ENCODE measurements around the gene DPP4.
"Not testable (repeated sequence)": the region's sequence is repeated elsewhere in the genome, so short reads cannot be mapped to it uniquely, and the experiment has no call there.

The DPP4 gene

GRCh38 chr2:161981679-161982250, 92.2 kb downstream of the DPP4 start:
- no peaks in the 10 kb centered on the region for H3K27me3 ChIP-seq (replicated peaks; ENCODE audit: control insufficient read depth, insufficient read depth, low read length, poor library complexity, severe bottlenecking)

DNA sequence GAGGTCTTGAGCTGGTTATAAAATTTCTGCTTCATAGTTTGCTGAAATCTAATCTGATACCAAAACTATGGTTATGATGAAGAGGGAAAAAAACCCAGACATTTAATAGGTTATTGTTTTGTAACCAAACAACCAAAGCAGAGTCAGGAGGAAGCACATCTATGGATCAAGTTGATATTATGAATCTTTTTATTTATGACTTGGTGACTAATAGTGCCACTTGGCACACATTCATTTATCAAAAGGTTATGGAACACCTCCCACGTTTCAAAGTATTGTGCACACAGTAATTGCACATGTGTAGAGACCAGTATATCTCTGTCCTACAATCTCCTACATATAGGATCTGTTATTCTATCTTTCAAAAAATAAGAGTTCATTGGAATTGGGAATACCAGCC, 93.0 kb downstream of the DPP4 start:
- no peak for DNase-seq
- H3K27me3 ChIP-seq (replicated peaks; ENCODE audit: control insufficient read depth, insufficient read depth, low read length, poor library complexity, severe bottlenecking): no peaks in the 10 kb centered on the region
- peaks cover 9% of the 10 kb centered on the region for H3K4me1 ChIP-seq (ENCODE audit: control insufficient read depth, insufficient read depth, low read length, poor library complexity, severe bottlenecking)
- H3K36me3 ChIP-seq (ENCODE audit: control insufficient read depth, insufficient read depth, low read length): no peaks in the 10 kb centered on the region
- no peaks in the 10 kb centered on the region for H3K9me3 ChIP-seq (ENCODE audit: control insufficient read depth, low read length)
- no peak overlapping the region for H3K4me3 ChIP-seq (ENCODE audit: insufficient read depth, low read depth, low read length, poor library complexity, severe bottlenecking)
- H3K27ac ChIP-seq (ENCODE audit: insufficient read depth, low read length, poor library complexity, severe bottlenecking): no peak overlapping the region

More at GRCh38 chr2:161981679-161982250, 92.2 kb downstream of the DPP4 start:
- DNase-seq: no peak
- no peak overlapping the region for H3K4me3 ChIP-seq (ENCODE audit: insufficient read depth, low read depth, low read length, poor library complexity, severe bottlenecking)
- peaks cover 9% of the 10 kb centered on the region for H3K4me1 ChIP-seq (ENCODE audit: control insufficient read depth, insufficient read depth, low read length, poor library complexity, severe bottlenecking)
- no peak overlapping the region for H3K27ac ChIP-seq (ENCODE audit: insufficient read depth, low read length, poor library complexity, severe bottlenecking)
- no peaks in the 10 kb centered on the region for H3K36me3 ChIP-seq (ENCODE audit: control insufficient read depth, insufficient read depth, low read length)
- no peaks in the 10 kb centered on the region for H3K9me3 ChIP-seq (ENCODE audit: control insufficient read depth, low read length)

GRCh38 chr2:161979490-161979889, 94.5 kb downstream of the DPP4 start:
- DNase-seq: no peak
- Histone ChIP-seq H3K27me3 (replicated peaks; ENCODE audit: control insufficient read depth, insufficient read depth, low read length, poor library complexity, severe bottlenecking) (no peaks in the 10 kb centered on the region), H3K36me3 (ENCODE audit: control insufficient read depth, insufficient read depth, low read length) (no peaks in the 10 kb centered on the region), H3K4me3 (ENCODE audit: insufficient read depth, low read depth, low read length, poor library complexity, severe bottlenecking) (no peak overlapping the region), H3K9me3 (ENCODE audit: control insufficient read depth, low read length) (no peaks in the 10 kb centered on the region), H3K27ac (ENCODE audit: insufficient read depth, low read length, poor library complexity, severe bottlenecking) (no peak overlapping the region), H3K4me1 (ENCODE audit: control insufficient read depth, insufficient read depth, low read length, poor library complexity, severe bottlenecking) (peaks cover 9% of the 10 kb centered on the region)

- H3K27me3 ChIP-seq (replicated peaks; ENCODE audit: control insufficient read depth, insufficient read depth, low read length, poor library complexity, severe bottlenecking); H3K27ac ChIP-seq (ENCODE audit: insufficient read depth, low read length, poor library complexity, severe bottlenecking); H3K36me3 ChIP-seq (ENCODE audit: control insufficient read depth, insufficient read depth, low read length); H3K9me3 ChIP-seq (ENCODE audit: control insufficient read depth, low read length); H3K4me3 ChIP-seq (ENCODE audit: insufficient read depth, low read depth, low read length, poor library complexity, severe bottlenecking); DNase-seq; H3K4me1 ChIP-seq (ENCODE audit: control insufficient read depth, insufficient read depth, low read length, poor library complexity, severe bottlenecking): not testable (repeated sequence)
Measured at GRCh38 chr2:161977926-161978325, 96.1 kb downstream of the DPP4 start.

GRCh38 chr2:161976917-161977316, 97.1 kb downstream of the DPP4 start:
- H3K9me3 ChIP-seq (ENCODE audit: control insufficient read depth, low read length): no peaks in the 10 kb centered on the region
- peaks cover 9% of the 10 kb centered on the region for H3K4me1 ChIP-seq (ENCODE audit: control insufficient read depth, insufficient read depth, low read length, poor library complexity, severe bottlenecking)
- no peak overlapping the region for H3K27ac ChIP-seq (ENCODE audit: insufficient read depth, low read length, poor library complexity, severe bottlenecking)
- DNase-seq: no peak
- no peaks in the 10 kb centered on the region for H3K36me3 ChIP-seq (ENCODE audit: control insufficient read depth, insufficient read depth, low read length)
- H3K4me3 ChIP-seq (ENCODE audit: insufficient read depth, low read depth, low read length, poor library complexity, severe bottlenecking): no peak overlapping the region
- H3K27me3 ChIP-seq (replicated peaks; ENCODE audit: control insufficient read depth, insufficient read depth, low read length, poor library complexity, severe bottlenecking): no peaks in the 10 kb centered on the region

- H3K27ac ChIP-seq (ENCODE audit: insufficient read depth, low read length, poor library complexity, severe bottlenecking): no peak overlapping the region
- H3K4me3 ChIP-seq (ENCODE audit: insufficient read depth, low read depth, low read length, poor library complexity, severe bottlenecking): no peak overlapping the region
- DNase-seq: no peak
- no peaks in the 10 kb centered on the region for H3K27me3 ChIP-seq (replicated peaks; ENCODE audit: control insufficient read depth, insufficient read depth, low read length, poor library complexity, severe bottlenecking)
- peaks cover 9% of the 10 kb centered on the region for H3K4me1 ChIP-seq (ENCODE audit: control insufficient read depth, insufficient read depth, low read length, poor library complexity, severe bottlenecking)
- H3K36me3 ChIP-seq (ENCODE audit: control insufficient read depth, insufficient read depth, low read length): no peaks in the 10 kb centered on the region
- H3K9me3 ChIP-seq (ENCODE audit: control insufficient read depth, low read length): no peaks in the 10 kb centered on the region
Measured at GRCh38 chr2:161976295-161976694, 97.7 kb downstream of the DPP4 start.

GRCh38 chr2:161975813-161976160, 98.2 kb downstream of the DPP4 start:
- Histone ChIP-seq H3K27me3 (replicated peaks; ENCODE audit: control insufficient read depth, insufficient read depth, low read length, poor library complexity, severe bottlenecking) (no peaks in the 10 kb centered on the region), H3K27ac (ENCODE audit: insufficient read depth, low read length, poor library complexity, severe bottlenecking) (no peak overlapping the region), H3K4me1 (ENCODE audit: control insufficient read depth, insufficient read depth, low read length, poor library complexity, severe bottlenecking) (peaks cover 9% of the 10 kb centered on the region), H3K4me3 (ENCODE audit: insufficient read depth, low read depth, low read length, poor library complexity, severe bottlenecking) (no peak overlapping the region), H3K9me3 (ENCODE audit: control insufficient read depth, low read length) (no peaks in the 10 kb centered on the region), H3K36me3 (ENCODE audit: control insufficient read depth, insufficient read depth, low read length) (no peaks in the 10 kb centered on the region)
- no peak for DNase-seq

GRCh38 chr2:161975062-161975812, 98.8 kb downstream of the DPP4 start:
- H3K4me3 ChIP-seq (ENCODE audit: insufficient read depth, low read depth, low read length, poor library complexity, severe bottlenecking): no peak overlapping the region
- H3K9me3 ChIP-seq (ENCODE audit: control insufficient read depth, low read length): no peaks in the 10 kb centered on the region
- H3K27ac ChIP-seq (ENCODE audit: insufficient read depth, low read length, poor library complexity, severe bottlenecking): no peak overlapping the region
- H3K4me1 ChIP-seq (ENCODE audit: control insufficient read depth, insufficient read depth, low read length, poor library complexity, severe bottlenecking): peaks cover 9% of the 10 kb centered on the region
- no peaks in the 10 kb centered on the region for H3K27me3 ChIP-seq (replicated peaks; ENCODE audit: control insufficient read depth, insufficient read depth, low read length, poor library complexity, severe bottlenecking)
- no peaks in the 10 kb centered on the region for H3K36me3 ChIP-seq (ENCODE audit: control insufficient read depth, insufficient read depth, low read length)
- DNase-seq: no peak

DNA sequence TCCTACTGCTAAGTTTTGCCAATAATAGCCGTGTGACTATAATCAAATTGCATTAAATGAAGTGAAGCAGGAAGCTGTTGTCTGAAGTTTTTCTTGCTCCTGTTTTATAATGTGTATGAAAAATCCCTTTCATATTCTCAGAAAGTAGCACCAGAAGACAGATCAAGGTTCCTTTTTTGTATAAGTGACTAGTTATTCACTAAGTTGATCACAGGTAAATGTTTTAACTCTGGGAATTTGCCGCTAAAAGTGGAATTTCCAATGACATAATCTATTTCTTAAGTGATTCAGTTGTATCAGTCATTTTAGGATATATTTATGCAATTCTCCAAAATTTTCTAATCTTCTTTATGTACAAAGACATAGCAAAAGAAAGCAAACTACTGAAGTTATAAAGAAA, 99.6 kb downstream of the DPP4 start:
- Histone ChIP-seq H3K4me3 (ENCODE audit: insufficient read depth, low read depth, low read length, poor library complexity, severe bottlenecking) (no peak overlapping the region), H3K4me1 (ENCODE audit: control insufficient read depth, insufficient read depth, low read length, poor library complexity, severe bottlenecking) (peaks cover 4% of the 10 kb centered on the region), H3K36me3 (ENCODE audit: control insufficient read depth, insufficient read depth, low read length) (no peaks in the 10 kb centered on the region), H3K27ac (ENCODE audit: insufficient read depth, low read length, poor library complexity, severe bottlenecking) (no peak overlapping the region), H3K27me3 (replicated peaks; ENCODE audit: control insufficient read depth, insufficient read depth, low read length, poor library complexity, severe bottlenecking) (no peaks in the 10 kb centered on the region), H3K9me3 (ENCODE audit: control insufficient read depth, low read length) (no peaks in the 10 kb centered on the region)
- DNase-seq: no peak

GRCh38 chr2:161972866-161973265, 101.1 kb downstream of the DPP4 start:
- Histone ChIP-seq H3K4me3 (ENCODE audit: insufficient read depth, low read depth, low read length, poor library complexity, severe bottlenecking) (no peak overlapping the region), H3K27ac (ENCODE audit: insufficient read depth, low read length, poor library complexity, severe bottlenecking) (no peak overlapping the region), H3K36me3 (ENCODE audit: control insufficient read depth, insufficient read depth, low read length) (no peaks in the 10 kb centered on the region), H3K27me3 (replicated peaks; ENCODE audit: control insufficient read depth, insufficient read depth, low read length, poor library complexity, severe bottlenecking) (no peaks in the 10 kb centered on the region), H3K9me3 (ENCODE audit: control insufficient read depth, low read length) (no peaks in the 10 kb centered on the region), H3K4me1 (ENCODE audit: control insufficient read depth, insufficient read depth, low read length, poor library complexity, severe bottlenecking) (no peaks in the 10 kb centered on the region)
- DNase-seq: no peak
